HepG2 (cell line): ENCODE results near the gene PSIP1. TPM values are rescaled to one million over a fixed set of nuclear protein-coding genes. Genes with fewer than 3 reads are reported as not detected.

Experiments
- HOXA3 ChIP-seq: sonication (generic); formaldehyde crosslinking; IDR thresholded peaks from 2 replicates; pipeline ENCODE4 v1.5.0; 2020; ENCODE audit warnings: missing genetic modification reagents
- IKZF5 ChIP-seq: IDR thresholded peaks from 2 replicates; pipeline ENCODE4 v1.6.1; 2018; ENCODE audit warnings: missing genetic modification reagents, mild to moderate bottlenecking, missing compliant biosample characterization
- ISX ChIP-seq: sonication (generic); formaldehyde crosslinking; conservative IDR thresholded peaks from 2 replicates; pipeline ENCODE4 v1.5.0; 2020; ENCODE audit warnings: missing genetic modification reagents
- PRPF4 ChIP-seq: fragments of 200-400 bp; formaldehyde crosslinking; IDR thresholded peaks from 2 replicates; pipeline ENCODE4 v1.6.1; 2016; ENCODE audit warnings: low read length, low read depth; ENCODE audit not compliant: poor library complexity, severe bottlenecking
- RFXANK ChIP-seq: IDR thresholded peaks from 2 replicates; pipeline ENCODE4 v1.6.1; 2016
- SP5 ChIP-seq: IDR thresholded peaks from 2 replicates; pipeline ENCODE4 v1.6.1; 2016; ENCODE audit warnings: low read depth, borderline replicate concordance
- TBL1XR1 ChIP-seq: fragments of 150-350 bp; IDR thresholded peaks from 2 replicates; pipeline ENCODE4 v1.6.1; 2014; ENCODE audit warnings: borderline replicate concordance, low read length; ENCODE audit not compliant: partially characterized antibody
- THAP11 ChIP-seq: IDR thresholded peaks from 2 replicates; pipeline ENCODE4 v1.6.1; 2016; ENCODE audit warnings: missing biosample characterization, missing genetic modification reagents
- TMF1 ChIP-seq: sonication (generic); formaldehyde crosslinking; IDR thresholded peaks from 2 replicates; pipeline ENCODE4 v1.8.1; 2022; ENCODE audit warnings: low read depth, missing genetic modification reagents
- U2AF1 ChIP-seq: fragments of 200-400 bp; formaldehyde crosslinking; optimal IDR thresholded peaks from 2 replicates; pipeline ENCODE3; 2017; ENCODE audit warnings: mild to moderate bottlenecking, low read depth, low read length
- ZC3H13 ChIP-seq: sonication (generic); formaldehyde crosslinking; IDR thresholded peaks from 2 replicates; pipeline ENCODE4 v1.8.1; 2023; ENCODE audit warnings: mild to moderate bottlenecking, missing genetic modification reagents, moderate library complexity
- ZNF260 ChIP-seq: sonication (generic); formaldehyde crosslinking; IDR thresholded peaks from 2 replicates; pipeline ENCODE4 v1.4.0; 2020; ENCODE audit warnings: missing genetic modification reagents, low read depth, mild to moderate bottlenecking, borderline replicate concordance
- ZNF350 ChIP-seq: sonication (generic); formaldehyde crosslinking; IDR thresholded peaks from 2 replicates; pipeline ENCODE4 v1.4.0; 2020; ENCODE audit warnings: mild to moderate bottlenecking, low read depth, missing genetic modification reagents, borderline replicate concordance
- polyA plus RNA-seq, 8 experiments: library from polyadenylated mRNA; depleted of rRNA in 3 of 8; stranded (reverse) in 7 of 8; unstranded in 1 of 8; fragments of >200 nt; fragmentation: Illumina TruSeq in 4 of 8; extraction: Trizol in 4 of 8; gene quantifications; 2 replicates each; pipeline versions ENCODE4 v1.2.1 to v1.2.3, GENCODE V29; 2011 to 2016; ENCODE audit warnings: low read depth in 4 of 8, missing spikeins in 1 of 8, mixed read lengths in 1 of 8; ENCODE audit not compliant: insufficient read depth in 1 of 8
- total RNA-seq, 5 experiments: library from RNA; depleted of rRNA; stranded (reverse); fragments of >200 nt; fragmentation: Illumina TruSeq; extraction: Trizol; gene quantifications; 2 replicates each; pipeline ENCODE4 v1.2.3, GENCODE V29; 2016; ENCODE audit warnings: low read depth in 1 of 5
- TF ChIP-seq, protein P1 (sequence below): sonication (generic); formaldehyde crosslinking; IDR thresholded peaks from 2 replicates; pipeline ENCODE4 v1.5.1; 2020; ENCODE audit warnings: missing genetic modification reagents, mild to moderate bottlenecking, borderline replicate concordance
- TF ChIP-seq, protein P2 (sequence below): IDR thresholded peaks from 2 replicates; pipeline ENCODE4 v1.6.1; 2016; ENCODE audit warnings: missing biosample characterization, missing genetic modification reagents, low read depth
- TF ChIP-seq, protein P3 (sequence below): sonication (generic); formaldehyde crosslinking; IDR thresholded peaks from 2 replicates; pipeline ENCODE4 v1.9.0; 2021; ENCODE audit warnings: missing genetic modification reagents, borderline replicate concordance
- TF ChIP-seq, protein P4 (sequence below), 2 experiments: IDR thresholded peaks; 2 replicates each; pipeline ENCODE4 v1.6.1; 2011 to 2012; ENCODE audit warnings: low read length in 2 of 2, borderline replicate concordance in 1 of 2, low read depth in 1 of 2, mild to moderate bottlenecking in 1 of 2, moderate library complexity in 1 of 2

Gene PSIP1
- total and polyA plus RNA-seq, 2 of the 13 experiments (the other 11 are each of a cell fraction or from before 2014, with no cell fraction given), result 12.6 to 46.4 TPM

DNA sequence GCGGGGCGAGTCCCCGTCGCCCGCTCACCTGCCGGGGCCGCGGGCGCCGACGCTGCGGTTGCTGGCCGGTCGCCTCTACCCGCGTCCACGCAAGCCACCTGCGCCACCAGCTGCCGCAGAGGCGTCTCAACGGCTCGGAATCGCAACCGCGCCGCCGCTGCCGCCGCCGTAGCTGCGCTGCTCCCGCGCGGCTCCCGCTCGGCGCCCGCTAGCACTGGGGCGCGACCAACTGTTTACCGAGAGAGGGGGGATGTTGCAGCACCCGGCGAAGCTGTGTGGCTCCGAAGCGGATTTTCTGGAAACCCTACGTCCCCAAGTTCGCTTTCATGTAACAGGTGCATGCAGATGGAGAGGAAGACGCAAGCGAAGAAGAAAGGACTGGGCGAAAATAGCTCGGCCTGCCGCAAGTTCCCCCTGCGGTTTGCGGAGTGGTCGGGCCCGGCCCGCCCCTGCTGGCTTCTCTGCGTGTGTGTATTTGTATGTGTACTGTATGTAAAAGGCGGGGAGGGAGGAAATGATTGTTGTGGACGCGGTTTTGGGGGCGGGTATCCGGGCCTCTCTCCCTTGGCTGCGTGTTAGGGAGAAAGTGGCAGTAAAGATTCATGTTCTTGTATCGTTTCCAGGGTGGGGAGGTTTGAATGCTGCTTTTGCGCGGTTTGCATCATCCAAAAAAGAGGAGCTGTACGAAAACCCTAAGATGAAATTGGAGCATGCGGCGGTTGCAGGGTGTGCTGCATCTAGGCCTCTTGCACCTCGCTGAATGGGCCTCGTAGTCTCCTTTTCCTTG, at the start of gene PSIP1 (continued):
- TF ChIP-seq, protein P1, sequence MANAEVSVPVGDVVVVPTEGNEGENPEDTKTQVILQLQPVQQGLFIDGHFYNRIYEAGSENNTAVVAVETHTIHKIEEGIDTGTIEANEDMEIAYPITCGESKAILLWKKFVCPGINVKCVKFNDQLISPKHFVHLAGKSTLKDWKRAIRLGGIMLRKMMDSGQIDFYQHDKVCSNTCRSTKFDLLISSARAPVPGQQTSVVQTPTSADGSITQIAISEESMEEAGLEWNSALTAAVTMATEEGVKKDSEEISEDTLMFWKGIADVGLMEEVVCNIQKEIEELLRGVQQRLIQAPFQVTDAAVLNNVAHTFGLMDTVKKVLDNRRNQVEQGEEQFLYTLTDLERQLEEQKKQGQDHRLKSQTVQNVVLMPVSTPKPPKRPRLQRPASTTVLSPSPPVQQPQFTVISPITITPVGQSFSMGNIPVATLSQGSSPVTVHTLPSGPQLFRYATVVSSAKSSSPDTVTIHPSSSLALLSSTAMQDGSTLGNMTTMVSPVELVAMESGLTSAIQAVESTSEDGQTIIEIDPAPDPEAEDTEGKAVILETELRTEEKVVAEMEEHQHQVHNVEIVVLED (CRISPR knock-in tag), result no peak; the same call in 1 of the 2 replicates
- TF ChIP-seq, protein P2, sequence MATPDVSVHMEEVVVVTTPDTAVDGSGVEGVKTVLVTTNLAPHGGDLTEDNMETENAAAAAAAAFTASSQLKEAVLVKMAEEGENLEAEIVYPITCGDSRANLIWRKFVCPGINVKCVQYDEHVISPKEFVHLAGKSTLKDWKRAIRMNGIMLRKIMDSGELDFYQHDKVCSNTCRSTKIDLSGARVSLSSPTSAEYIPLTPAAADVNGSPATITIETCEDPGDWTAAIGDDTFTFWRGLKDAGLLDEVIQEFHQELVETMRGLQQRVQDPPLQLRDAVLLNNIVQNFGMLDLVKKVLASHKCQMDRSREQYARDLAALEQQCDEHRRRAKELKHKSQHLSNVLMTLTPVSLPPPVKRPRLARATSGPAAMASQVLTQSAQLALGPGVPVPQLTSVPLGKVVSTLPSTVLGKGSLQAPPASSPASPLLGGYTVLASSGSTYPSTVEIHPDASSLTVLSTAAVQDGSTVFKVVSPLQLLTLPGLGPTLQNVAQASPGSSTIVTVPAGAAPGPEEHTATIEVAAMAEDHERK (CRISPR knock-in tag), result 0 out of 2 replicates have a peak, but pooled peaks have one; percentile 20
- TF ChIP-seq SP5 (peak; percentile 64; the same call in 1 of the 2 replicates), ZNF350 (CRISPR knock-in tag) (0 out of 2 replicates have a peak, but pooled peaks have one; percentile 39), THAP11 (CRISPR knock-in tag) (peak; percentile 37; the same call in 1 of the 2 replicates), TMF1 (CRISPR knock-in tag) (0 out of 2 replicates have a peak, but pooled peaks have one; percentile 62), PRPF4 (peak; percentile 69), ZNF260 (CRISPR knock-in tag) (no peak), RFXANK (CRISPR knock-in tag) (no peak), IKZF5 (0 out of 2 replicates have a peak, but pooled peaks have one; percentile 20), ISX (CRISPR knock-in tag) (peak; percentile 59; the same call in 1 of the 2 replicates), U2AF1 (no peak), TBL1XR1 (peak; percentile 42), ZC3H13 (CRISPR knock-in tag) (no peak; the same call in 1 of the 2 replicates), HOXA3 (peak; percentile 75)
- TF ChIP-seq, protein P3, sequence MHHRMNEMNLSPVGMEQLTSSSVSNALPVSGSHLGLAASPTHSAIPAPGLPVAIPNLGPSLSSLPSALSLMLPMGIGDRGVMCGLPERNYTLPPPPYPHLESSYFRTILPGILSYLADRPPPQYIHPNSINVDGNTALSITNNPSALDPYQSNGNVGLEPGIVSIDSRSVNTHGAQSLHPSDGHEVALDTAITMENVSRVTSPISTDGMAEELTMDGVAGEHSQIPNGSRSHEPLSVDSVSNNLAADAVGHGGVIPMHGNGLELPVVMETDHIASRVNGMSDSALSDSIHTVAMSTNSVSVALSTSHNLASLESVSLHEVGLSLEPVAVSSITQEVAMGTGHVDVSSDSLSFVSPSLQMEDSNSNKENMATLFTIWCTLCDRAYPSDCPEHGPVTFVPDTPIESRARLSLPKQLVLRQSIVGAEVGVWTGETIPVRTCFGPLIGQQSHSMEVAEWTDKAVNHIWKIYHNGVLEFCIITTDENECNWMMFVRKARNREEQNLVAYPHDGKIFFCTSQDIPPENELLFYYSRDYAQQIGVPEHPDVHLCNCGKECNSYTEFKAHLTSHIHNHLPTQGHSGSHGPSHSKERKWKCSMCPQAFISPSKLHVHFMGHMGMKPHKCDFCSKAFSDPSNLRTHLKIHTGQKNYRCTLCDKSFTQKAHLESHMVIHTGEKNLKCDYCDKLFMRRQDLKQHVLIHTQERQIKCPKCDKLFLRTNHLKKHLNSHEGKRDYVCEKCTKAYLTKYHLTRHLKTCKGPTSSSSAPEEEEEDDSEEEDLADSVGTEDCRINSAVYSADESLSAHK (CRISPR knock-in tag), result no peak
- TF ChIP-seq, protein P4, sequence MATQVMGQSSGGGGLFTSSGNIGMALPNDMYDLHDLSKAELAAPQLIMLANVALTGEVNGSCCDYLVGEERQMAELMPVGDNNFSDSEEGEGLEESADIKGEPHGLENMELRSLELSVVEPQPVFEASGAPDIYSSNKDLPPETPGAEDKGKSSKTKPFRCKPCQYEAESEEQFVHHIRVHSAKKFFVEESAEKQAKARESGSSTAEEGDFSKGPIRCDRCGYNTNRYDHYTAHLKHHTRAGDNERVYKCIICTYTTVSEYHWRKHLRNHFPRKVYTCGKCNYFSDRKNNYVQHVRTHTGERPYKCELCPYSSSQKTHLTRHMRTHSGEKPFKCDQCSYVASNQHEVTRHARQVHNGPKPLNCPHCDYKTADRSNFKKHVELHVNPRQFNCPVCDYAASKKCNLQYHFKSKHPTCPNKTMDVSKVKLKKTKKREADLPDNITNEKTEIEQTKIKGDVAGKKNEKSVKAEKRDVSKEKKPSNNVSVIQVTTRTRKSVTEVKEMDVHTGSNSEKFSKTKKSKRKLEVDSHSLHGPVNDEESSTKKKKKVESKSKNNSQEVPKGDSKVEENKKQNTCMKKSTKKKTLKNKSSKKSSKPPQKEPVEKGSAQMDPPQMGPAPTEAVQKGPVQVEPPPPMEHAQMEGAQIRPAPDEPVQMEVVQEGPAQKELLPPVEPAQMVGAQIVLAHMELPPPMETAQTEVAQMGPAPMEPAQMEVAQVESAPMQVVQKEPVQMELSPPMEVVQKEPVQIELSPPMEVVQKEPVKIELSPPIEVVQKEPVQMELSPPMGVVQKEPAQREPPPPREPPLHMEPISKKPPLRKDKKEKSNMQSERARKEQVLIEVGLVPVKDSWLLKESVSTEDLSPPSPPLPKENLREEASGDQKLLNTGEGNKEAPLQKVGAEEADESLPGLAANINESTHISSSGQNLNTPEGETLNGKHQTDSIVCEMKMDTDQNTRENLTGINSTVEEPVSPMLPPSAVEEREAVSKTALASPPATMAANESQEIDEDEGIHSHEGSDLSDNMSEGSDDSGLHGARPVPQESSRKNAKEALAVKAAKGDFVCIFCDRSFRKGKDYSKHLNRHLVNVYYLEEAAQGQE (IDR thresholded peaks at IDR 0.05; ENCODE audit: borderline replicate concordance in 1 of 2, low read depth in 1 of 2, low read length in 2 of 2), result peak in 1 of 2 experiments; percentile 58; a peak in 1 of 4 replicates
